Pons (tissue), 1 donor: ENCODE measurements around the gene BCL2L13.
"Not testable (repeated sequence)": the region's sequence is repeated elsewhere in the genome, so short reads cannot be mapped to it uniquely, and the experiment has no call there.

ENCODE experiments used
- DNase-seq: peaks from one replicate; pipeline ENCODE4 v3.0.0-alpha.2; 2016; ENCODE audit warnings: low spot score

Gene BCL2L13

DNA sequence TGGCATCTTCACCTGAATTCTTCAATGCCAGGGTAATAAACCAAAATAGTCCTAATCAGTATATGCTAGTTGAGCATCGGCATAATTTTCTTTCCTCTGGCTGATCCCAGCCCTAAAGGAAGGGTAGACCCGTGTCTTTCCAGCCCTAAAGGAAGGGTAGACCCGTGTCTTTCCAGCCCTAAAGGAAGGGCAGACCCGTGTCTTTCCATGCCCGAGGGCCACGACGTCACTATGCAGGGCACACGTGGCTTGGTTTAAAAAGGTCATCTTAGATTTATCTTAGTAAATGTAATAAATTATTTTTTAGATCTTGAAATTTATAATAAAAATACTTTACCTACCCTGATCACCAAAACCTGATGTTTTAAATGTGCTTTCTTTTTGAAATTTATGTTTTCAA, 90.2 kb downstream of the BCL2L13 start:
- DNase-seq, result no peak

DNA sequence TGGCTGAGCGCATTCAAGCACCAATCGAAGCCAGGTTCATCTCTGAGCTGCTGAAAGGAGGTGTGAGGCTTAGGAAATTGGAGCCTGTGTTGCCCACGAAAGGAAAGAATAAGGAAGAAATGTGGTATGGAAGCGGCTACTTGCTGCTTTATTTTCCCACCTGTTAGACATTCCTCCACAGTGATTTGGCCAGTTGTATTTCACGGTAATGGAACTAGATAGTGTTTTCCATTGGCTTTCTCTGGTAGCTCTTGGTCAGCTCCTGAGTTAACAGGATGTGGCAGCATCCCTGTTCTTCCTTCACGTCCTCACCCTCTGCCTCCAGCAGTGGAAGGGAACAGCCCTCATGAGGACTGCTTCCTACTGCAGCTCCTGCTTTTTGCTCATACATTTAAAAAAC, 91.0 kb downstream of the BCL2L13 start:
- no peak for DNase-seq

DNA sequence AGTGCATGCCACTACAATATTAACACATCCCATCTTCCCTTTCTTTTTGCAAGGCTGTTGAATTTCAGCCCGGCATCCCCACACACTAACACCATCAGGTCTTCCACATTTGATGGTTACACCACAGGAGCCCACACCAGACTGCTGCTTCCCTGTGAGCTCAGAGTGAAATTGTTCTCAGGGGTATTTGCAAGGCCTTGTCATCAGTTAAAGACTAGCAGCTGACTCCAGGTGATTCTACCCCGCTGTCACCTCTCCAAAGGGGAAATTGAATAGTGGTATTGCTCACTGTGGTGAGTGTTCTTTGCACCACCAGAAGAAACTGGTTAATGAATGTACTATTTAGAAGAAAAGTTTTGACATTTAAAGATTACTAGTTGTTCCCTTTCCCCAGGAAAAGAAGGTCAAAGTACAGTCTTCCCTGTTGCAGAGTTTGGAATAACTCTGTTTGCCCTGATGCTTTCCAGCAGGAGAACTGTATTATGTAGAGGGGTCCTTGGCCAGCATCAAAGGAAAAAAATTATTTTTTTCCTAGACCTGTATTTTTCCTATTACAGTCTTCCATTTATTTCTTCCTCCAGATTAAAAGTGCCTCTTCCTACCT, 93.8 kb downstream of the BCL2L13 start:
- no peak for DNase-seq

DNA sequence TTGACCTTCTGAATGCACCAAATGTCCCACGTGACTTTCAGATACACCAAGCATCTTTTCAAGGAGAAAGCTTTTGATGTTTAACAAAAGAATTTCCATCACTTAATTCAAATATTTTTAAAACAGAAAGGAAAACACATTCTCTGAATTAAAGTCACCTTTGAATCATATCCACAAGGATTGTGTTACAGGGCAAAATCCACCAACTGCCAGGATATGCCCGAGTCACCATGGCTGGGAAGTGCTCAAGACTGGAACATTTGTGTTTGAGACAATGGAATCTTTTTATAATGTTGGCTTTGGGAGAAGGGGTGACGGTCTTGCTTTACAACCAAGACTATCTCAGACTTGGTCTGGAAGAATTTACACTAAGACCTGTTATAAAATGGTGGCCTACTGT, 94.9 kb downstream of the BCL2L13 start:
- no peak for DNase-seq

DNA sequence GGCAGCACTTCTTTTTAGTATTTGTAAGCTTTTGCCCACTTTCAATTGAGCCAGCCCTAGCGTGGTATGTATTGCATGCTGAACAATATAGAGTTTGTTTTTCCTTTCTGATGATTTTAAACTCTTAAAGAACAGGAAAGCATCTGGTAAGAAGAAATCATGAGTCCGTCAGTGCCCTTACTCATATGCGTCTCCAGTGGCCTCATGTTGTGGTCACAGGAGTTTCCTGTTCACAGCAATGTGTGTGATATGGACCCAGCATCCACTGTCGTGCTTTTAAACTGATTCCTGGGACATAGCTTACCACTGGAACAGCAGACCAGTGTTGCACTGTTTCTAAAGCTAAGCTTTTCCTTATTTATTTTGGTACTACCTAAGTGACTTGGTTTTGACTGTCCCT, 95.6 kb downstream of the BCL2L13 start:
- no peak for DNase-seq

DNA sequence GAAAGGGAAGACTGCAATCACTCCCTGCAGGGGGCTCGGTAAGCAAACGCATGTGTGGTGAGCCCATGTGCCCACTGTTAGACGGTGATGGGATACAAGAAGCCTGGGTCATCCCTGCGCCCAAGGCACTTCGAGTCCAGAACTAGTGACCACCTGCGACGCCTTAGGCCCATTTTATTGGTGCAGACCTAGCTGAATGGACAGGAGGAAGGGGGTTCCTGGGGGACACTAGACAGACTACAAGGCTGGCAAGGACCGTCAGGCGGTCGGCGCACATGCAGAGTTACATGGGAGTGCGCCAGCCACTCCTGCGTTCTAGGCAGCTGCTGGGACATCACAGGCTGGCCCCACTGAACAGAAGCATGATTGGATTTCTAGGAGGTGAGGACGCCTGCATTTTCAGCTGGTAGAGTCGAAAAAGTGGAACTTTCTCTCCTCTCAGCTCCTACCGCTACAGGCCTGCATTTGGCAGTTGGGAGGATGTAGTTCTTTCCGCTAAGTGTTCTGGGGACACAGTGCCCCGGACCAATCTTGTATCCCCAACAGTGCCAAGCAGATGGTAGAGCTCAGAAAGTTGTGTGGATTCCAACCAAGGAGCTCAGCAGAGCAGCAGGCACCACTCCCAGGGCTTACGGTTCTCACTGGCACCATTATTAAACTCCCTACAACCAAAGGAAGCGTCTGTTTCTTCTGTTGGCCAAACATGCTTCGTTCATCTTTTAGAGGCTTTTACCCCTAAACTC, 100.0 kb downstream of the BCL2L13 start:
- DNase-seq, result no peak

DNA sequence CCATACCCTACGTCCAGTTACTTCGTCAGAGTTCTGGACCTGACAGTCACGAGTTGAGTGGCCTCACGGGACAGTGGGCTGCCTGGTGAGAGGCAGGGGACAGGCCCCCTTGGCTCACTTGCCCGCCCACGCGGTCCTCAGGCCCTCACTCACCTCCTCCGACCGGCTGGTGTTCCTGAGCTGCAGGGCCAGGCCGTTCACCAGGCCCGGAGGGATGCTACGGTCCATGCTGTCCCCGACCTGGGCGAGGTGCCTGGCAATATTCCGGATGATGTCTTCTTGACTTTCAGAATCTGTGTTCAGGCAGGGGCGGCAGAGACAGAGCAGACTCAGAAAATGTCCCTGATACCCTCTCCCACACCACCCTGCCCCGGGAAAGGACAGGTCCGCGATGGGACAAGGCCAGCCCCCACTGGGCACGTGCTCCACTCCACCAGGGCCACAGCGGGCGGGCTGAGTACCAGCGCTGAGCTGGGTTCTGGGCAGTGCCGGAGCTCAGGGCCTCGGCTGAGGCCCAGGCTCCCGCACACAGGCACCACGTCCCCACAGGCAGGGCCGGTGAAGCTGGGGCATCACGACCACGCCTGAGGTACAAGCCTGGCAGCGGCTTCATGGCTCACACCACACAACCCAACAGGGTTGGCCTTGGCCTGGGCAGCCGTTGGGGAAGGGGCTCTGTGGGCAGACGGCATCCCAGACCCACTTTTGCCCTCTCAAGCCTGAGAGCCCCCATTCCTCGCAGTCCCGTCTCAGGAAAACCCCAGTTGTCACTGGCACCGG, 100.8 kb downstream of the BCL2L13 start:
- no peak for DNase-seq

DNA sequence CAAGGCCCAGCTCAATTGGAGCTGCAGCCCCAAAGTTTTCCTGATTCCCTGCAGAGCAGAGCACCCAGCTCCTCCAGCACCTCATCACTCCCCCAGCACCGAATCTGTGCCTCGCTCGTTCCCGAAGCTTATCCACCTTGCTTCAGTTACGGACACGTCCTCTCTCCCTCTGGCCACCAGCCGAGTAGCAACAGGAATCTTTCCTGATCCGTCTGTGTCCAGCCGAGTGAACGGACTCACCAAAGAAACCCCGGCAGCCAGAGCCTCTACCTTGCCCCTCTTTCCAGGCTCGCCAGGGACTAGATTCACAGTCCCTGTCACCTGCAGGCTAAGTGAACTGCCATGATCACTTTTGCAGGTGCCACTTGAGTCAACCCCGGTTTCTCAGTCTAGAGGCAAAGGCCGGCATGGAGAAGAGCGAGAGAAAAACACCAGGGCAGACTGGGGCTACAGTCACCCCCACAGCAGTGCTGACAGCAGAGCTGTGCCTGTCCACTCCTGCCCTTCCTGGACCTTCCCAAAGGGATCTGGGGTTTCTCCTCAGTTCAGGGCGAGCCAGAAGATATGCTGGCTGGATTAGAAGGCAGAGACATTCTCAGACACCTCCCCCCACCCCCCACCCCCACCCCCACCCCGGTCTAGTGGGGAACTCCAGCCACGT, 103.4 kb downstream of the BCL2L13 start:
- no peak for DNase-seq

DNA sequence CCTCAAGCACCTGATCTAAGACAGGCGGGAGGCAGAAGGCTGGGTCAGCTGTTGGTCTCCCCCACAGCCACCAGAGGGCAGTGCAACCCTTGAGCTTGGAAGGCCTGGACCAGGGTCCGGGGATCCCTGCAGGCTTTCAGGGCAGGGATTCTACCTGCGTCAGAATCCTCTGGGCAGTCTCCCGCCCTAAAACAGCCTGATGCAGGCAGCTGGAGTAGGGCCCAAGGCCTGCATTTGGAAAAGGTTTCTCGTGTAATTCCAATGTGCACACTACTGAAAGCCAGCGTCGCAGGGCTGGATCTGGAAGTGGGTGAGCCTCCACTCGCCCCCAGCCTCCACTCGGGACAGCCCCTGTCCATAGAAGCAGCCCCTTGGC, 104.0 kb downstream of the BCL2L13 start:
- no peak for DNase-seq

DNA sequence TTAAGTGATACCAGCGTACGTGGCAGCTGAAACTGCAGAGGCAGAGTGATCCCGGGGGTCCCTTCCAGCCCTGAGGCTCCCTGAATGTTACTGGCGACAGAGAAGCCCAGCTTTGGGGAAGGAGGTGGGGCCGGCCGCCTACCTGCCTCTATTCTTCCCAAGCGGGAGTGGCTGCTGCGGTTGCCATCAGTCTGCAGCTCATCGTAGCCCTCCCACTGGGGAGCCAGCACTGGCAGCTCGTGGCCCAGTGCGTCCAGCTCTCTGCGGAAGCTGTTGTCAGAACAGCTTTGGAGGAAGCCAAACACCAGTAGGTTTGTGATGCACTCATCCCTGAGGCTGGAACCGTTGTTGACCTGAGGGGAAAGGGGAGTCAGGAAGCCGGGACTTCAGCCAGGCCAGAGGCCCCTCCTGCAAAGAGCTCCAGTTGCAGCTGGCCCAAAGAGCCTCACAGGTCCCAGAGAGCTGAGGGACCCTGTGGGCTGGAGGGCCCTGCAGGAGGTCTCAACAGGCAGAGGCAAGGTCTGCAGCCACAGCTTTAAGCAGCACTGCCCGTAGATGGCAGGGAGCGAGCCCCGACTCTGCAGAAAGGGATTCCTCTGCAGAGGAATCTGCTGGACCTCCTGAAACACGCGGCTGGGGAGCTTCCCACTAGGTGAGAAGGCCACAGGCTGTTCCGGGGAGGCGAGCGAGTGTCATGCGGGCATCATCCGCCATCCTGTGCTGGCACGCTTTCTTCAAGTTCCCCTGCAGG, 105.3 kb downstream of the BCL2L13 start:
- no peak for DNase-seq

DNA sequence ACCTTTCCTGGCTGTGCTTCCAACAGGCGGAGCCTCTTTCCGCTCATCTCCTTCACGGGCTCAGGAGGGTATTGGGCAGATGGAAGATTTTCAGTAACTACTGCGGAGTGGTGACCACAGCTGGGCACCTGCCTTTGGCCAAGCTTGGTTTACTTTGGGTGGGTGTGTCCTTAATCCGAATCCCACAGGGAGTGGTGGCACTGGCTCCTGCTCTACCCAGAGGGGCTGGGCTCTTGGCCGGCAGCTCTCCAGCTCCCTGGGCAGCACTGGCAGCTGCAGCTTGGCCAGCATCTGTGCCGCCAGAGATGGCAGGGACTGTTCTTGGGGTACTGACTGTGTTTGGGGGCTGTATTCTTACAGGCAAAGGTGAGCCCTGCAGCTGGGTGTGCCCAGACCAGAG, 105.9 kb downstream of the BCL2L13 start:
- DNase-seq, result no peak

DNA sequence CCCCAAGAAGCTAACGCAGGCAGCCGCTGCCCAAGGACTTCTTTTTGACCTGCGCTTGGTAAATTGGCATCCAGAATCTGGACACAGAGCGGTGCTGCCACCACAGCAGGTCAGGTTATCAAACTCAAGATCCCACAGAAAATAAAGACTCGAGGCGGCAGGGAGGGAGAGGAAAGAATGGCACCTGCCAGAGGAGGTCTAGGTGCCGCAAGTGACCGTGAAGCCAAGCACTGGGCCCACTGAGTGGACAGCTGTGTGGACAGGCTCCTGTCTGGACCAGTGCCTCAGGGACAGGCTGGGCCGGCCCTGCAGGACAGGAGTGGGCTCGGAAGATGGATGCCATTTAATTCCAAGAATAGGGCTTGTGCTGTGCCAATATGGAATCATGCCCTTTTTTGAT, 108.4 kb downstream of the BCL2L13 start:
- DNase-seq, result no peak

DNA sequence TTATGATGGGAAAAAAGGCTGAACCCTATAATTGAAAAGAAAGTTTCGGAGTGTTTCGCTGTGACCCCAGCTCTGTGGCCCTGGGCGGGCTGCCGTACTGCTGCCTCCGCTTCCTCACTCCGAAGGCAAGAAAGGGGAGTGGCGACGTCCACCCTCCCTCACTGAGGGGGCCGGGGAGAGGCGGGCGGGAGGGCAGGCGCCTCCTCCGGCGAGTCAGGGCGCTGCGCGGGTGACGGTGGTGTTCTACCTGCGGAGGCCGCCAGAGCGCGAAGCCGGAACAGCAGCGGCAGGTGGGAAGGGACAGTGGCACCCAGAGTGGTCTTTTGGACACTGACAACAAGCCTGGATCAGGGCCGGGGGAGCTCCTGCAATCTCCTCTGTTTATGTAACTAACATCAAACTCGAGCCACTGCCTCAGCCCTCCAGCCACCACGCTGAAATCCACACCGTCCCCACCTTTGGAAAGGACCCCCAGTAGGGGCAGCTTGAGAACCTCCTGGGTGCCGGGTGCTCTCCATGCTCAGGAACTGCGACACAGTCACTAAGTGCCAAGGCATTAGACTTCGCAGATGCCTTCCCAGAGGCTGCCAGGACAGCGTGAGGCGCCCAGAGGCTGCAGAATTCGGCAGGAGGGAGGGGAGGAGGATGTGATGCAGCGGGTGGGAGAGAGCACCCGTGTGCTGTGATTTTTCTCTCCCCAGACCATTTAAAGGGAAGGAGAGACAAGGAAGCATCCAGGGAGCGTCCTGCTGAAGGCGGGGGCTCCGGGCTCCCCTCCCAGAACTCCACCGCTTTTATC, 110.2 kb downstream of the BCL2L13 start:
- no peak for DNase-seq

DNA sequence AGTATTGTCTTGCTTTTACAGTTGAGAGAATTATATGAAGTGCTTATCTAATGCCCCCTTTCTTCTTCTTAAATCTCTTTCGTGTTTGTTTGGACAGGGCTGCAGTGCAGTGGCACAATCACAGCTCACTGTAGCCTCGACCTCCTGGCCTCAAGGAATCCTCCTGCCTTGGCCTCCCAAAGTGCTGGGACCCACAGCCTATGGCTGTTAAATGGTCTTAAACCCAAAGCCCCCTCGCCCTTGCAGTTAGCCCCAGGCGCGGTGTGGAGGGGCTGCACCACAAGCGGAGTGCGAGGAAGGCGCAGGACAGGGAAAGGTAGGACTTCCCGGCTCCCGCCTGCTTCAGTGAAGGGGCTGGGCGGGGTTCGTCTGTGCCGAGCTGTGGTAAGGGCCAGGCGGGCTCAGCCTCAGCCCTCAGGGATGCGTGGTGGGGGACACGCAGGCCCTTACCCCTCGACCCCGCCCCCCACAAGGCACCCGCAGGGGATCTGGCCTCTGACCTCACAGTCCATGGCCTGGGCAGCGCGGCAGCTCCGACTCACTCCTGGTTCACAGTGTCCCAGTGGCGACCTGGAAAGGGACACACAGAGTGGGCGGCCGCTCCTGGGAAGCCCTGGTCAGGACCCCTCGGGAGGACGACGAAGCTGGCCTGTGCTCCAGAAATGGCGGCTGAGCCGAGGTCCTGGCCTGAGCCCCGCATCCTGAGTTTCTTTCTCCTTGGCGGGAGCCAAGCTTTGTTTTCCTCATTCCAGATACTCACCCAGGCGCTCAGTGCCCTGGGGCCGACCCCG, 111.2 kb downstream of the BCL2L13 start:
- no peak for DNase-seq

DNA sequence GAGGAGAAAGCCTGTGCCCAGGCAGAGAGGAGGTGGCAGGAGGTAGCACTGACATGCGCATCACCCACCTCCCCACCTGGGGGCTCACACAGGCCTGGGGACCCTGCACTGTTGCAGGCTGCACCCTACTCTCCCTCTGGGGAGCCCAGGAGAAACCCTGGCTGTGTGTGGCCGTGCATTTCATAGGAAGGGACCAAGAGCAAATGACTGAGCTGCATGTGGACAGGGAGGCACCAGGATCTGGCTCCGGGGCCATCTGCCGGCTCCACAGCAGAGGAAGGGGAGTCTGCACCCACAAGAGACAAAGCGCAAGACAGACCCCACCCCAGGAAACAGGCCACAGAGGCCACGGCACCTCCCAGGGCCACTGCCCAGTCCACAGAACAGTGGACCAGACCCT, 113.0 kb downstream of the BCL2L13 start:
- no peak for DNase-seq

DNA sequence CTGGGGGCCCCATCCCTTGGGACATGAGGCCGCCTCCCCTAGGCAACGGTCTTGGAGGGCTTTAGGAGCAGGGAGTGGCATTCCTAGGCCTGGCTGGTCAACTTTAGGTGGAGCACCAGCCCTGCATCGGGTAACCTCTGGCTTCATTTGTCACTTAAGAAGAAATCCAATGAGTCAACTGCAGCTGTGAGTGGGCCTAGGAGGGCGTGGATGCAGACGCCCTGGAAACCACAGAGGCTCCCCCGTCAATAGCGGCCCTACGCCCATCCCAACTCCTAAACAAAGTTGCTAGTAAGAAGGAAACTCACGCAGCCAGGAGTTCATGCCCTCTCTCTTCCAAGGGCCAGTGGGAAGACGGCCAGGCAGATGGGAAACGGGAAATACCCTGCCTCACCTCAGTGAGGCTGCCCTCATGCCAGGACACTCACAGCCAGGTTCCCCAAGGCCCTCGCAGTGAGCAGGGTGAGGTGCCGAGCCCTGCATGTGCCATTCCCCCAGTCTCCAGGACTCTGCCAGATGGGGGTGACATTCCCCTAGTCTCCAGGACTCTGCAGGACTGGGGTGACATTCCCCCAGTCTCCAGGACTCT, 114.9 kb downstream of the BCL2L13 start:
- no peak for DNase-seq

DNA sequence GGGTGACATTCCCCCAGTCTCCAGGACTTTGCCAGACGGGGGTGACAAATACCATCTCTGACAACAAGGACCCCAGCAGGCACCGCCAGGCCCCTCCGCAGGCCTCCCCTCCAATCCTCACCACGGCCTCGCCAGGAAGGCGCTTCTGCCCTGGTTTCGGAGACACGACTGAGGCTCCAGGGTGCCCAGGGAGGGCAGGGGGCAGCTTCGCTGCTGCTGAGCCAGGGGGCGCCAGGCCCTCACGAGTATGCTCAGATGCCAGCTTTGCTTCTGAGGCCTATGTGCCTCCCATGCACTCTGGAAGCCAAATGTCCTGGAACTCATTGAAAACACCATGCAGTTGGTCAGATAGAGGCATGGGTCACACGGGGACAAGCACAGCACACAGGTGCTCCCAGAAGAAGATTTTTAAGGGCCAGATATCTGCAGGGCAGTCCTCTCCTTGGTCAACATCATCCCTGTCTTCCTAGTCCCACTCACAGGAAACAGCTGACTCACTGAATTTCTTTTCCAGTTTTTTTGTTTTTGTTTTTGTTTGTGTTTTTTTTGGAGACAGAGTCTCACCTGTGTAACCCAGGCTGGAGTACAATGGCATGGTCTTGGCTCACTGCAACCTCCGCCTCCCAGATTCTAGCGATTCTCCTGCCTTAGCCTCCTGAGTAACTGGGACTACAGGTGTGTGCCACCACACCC, 115.8 kb downstream of the BCL2L13 start:
- no peak for DNase-seq

DNA sequence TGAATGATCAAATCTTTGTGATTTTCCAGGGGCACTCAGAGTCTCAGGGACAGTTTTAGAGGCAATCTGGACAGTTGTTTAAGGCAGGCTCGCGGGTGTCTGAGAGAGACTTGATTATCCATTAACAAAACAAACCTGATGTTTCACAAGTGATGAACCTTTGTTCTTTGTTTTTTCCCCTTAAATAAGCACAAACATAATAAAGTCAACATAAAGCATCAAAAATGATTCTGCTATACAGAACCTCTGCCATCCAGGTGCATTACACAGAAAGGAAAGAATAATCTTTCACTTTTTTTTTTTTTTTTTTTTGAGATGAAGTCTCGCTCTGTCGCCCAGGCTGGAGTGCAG, 122.6 kb downstream of the BCL2L13 start:
- no peak for DNase-seq

DNA sequence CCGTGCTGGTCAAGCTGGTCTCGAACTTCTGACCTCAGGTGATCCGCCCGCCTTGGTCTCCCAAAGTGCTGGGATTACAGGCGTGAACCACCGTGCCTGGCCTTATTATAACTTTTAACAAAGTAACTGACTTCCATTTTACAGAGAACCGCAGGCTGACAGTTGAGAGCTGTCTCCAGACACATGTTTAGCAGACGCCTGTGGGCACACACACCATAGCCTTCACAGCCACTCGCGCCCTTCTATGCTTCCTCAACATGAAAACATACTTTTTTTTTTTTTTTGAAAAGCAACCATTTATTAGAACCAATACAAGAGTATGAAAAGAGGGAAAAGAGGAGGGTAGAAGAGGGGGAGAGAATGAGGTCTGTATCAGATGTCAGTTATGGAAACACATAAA, 124.9 kb downstream of the BCL2L13 start:
- not testable (repeated sequence) for DNase-seq
